Forelimb muscle (tissue), 1 donor: Measurements from ENCODE around the gene SEMA4B. TPM values are rescaled to one million over a fixed set of nuclear protein-coding genes. Genes with fewer than 3 reads are reported as not detected.
"Not testable (repeated sequence)": the region's sequence is repeated elsewhere in the genome, so short reads cannot be mapped to it uniquely, and the experiment has no call there.

Experiments
- DNase-seq: peaks from one replicate; pipeline ENCODE4 v3.0.0-alpha.2; 2013; ENCODE audit warnings: low read depth
- polyA plus RNA-seq: library from polyadenylated mRNA; unstranded; fragments of 120-200 nt; gene quantifications from one replicate; pipeline ENCODE4 v1.2.1, GENCODE V29; 2013; ENCODE audit not compliant: insufficient read length

The SEMA4B gene, protein sequence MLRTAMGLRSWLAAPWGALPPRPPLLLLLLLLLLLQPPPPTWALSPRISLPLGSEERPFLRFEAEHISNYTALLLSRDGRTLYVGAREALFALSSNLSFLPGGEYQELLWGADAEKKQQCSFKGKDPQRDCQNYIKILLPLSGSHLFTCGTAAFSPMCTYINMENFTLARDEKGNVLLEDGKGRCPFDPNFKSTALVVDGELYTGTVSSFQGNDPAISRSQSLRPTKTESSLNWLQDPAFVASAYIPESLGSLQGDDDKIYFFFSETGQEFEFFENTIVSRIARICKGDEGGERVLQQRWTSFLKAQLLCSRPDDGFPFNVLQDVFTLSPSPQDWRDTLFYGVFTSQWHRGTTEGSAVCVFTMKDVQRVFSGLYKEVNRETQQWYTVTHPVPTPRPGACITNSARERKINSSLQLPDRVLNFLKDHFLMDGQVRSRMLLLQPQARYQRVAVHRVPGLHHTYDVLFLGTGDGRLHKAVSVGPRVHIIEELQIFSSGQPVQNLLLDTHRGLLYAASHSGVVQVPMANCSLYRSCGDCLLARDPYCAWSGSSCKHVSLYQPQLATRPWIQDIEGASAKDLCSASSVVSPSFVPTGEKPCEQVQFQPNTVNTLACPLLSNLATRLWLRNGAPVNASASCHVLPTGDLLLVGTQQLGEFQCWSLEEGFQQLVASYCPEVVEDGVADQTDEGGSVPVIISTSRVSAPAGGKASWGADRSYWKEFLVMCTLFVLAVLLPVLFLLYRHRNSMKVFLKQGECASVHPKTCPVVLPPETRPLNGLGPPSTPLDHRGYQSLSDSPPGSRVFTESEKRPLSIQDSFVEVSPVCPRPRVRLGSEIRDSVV
- polyA plus RNA-seq = 7.4 TPM

- no peak for DNase-seq
Measured at GRCh38 chr15:90201130-90201943, at the start of gene SEMA4B. Gene SEMA4B, plus strand, starts transcription at chr15:90201330. Its CDS starts 249 bp downstream, at chr15:90201579.

GRCh38 chr15:90151989-90152645, 49.0 kb upstream of the SEMA4B start:
- no peak for DNase-seq

DNA sequence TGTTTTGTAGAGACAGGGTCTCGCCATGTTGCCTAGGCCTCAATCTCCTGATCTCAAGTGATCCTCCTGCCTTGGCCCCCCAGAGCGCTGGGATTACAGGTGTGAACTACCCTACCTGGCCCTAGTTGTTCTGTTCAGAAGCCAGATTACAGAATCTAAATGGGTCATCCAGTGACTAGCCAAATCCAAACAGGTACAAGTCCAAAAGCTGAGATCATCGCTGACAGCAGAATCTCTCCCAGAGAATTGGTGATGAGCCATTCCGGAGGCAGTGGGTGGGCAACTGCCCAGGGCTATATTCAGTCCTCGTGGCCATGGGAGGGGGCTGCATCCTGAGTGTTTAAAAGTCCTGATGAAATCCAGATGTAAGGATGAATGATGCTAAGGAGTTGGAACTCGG, 47.5 kb upstream of the SEMA4B start:
- no peak for DNase-seq

- no peak for DNase-seq
Measured at GRCh38 chr15:90154246-90154645, 46.9 kb upstream of the SEMA4B start.

DNA sequence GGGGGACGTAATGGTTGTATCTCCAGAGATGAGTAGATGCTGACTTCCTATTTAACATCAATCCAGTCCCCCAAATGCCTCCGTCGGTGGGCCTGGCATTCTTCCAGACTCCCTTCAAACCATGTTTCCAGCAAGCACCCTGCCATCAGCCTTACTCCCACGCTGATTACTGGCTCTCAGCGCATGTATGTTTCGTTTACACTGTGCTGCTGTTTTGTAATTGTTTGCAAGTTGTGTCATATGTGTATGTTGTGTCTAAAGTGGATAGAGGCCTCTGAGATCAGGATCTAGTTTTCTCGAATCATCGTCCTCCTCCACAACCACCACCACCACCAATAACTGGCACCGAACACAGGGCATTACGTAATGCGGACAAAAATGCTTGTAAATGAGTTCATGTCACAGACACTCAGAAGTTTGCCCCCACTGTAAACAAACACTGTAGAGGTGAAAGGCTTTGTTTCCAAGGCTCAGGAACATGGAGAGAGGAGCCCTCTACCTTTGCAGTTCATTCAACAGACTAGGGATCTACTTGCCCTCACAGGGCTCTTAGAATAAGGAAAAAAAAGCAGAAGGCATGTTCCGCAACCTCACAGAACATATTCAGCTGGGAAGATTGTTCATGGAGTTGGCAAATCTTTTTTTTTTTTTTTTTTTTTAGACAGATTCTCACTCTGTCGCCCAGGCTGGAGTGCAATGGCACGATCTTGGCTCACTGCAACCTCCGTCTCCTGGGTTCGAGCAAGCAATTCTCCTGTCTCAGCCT, 46.1 kb upstream of the SEMA4B start:
- DNase-seq = no peak

- DNase-seq = no peak
Measured at GRCh38 chr15:90159213-90159612, 41.9 kb upstream of the SEMA4B start.

DNA sequence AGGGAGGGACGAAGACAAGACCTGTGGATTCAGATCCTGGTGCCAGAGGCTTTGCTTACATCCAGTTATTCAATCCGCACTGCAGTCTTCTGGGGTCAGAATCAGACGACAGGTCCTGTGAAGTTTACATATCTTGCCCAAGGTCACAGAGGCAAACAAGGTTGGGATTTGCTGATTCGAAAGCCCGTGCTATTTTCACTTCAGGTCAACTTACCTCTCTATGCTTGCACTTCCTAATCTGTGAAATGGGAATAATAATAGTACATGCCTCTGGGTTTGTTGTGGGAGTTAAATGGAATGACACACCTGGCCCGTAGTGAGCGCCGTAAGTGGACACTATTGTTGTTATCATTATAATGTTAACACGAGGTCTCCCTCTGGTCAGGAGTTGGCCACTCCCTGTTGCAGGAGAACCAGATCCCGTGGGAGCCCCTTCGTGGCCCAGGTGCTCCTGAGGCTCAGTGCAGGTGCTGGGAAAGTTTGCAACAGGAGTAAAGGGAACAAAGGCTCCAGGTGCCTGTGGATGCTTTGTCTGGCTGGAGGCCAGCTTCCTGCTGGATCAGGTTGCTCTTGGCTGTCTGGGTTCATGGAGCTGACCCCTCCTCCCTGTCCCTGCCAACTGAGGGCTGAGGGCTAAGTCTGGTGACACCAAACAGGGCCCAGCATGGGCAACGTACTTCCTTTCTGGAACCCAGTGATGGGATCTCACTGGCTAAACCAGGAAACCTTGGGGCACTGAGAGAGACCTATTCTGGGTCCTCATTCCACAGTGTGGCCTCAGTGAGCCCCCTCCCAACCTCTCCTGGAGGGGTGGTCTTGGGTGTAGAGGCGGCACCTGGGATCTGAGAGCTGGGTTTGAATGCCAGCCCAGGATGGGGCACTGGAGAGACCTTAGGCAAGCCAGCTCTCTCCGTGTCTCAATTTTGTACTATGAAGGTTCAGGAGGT, 40.1 kb upstream of the SEMA4B start:
- DNase-seq = no peak

DNA sequence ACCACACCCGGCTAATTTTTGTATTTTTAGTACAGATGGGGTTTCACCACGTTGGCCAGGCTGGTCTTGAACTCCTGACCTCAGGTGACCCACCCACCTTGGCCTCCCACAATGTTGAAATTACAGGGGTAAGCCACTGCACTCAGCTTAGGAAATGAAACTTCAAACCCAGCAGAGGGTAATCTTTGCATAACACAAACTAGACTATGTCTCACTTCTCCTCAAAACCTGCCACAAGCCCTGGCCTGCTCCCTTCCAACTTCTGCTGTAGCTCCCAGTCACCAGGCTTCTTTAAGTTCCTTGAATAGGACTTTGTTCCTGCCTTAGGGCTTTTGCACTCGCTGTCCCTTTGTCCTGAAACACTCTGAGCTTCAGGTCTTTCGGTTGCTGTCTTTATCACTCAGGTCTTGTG, 39.2 kb upstream of the SEMA4B start:
- no peak for DNase-seq

DNA sequence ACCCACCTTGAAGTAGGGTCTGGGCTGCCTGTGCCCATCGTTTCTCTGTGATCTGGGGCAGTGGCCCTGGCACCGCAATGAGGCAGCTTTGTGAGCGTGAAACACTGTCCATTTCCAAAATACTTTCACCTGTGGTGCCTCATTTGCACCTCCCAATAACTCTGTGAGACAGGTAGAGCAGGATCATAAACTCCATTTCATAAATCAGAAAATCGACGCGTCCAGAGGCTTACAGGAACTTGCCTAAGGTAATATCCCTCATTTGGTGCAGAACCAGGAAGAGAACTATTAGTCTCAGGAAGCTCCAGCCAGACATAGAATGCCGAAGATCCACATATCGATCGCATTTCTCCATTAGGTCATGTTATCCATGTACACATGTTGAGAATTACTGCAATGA, 38.2 kb upstream of the SEMA4B start:
- DNase-seq = no peak

DNA sequence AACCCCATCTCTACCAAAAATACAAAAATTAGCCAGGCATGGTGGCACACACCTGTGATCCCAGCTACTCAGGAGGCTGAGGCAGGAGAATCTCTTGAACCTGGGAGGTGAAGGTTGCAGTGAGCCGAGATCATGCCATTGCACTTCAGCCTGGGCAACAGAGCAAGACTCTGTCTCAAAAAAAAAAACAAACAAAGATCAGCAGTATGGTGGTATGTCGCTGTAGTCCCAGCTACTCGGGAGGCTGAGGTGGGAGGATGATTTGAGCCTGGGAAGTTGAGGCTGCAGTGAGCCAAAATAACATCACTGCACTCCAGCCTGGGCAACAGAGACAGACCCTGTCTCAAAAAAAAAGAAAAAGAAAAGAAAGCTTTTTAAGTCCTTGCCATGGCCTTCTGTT, 36.9 kb upstream of the SEMA4B start:
- not testable (repeated sequence) for DNase-seq

DNA sequence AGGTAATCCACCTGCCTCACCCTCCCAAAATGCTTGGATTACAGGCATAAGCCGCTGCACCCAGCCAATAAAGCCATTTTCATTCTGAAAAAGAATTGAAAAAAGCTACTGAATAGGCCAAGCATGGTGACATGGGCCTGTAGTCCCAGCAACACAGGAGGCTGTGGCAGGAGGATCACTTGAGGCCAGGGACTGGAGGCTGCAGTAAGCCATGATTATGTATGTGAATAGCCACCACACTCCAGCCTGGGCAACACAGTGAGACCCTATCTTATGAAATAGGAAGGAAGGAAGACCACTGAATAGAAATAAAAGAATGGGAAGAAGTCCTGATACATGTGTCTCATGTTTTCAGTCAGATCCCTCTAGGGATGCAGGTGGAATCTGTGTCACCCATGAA, 36.0 kb upstream of the SEMA4B start:
- no peak for DNase-seq

- no peak for DNase-seq
Measured at GRCh38 chr15:90165659-90166489, 35.3 kb upstream of the SEMA4B start.

DNA sequence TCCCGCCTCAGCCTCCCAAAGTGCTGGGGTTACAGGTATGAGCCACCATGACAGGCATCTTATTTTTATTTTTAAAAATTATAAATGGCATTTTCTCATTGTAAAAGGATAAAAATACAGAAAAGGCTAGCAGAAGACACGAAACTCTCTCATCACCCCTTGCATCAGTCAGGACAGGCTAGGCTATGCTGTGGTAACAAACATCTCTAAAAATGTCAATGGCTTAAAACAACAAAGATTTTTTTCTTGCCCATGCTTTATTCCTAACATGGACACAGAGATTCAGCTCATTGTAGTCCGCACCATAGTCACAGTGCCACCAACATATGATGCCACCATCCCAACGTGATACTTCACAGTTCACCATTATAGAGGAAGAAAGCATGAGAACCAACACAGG, 34.0 kb upstream of the SEMA4B start:
- DNase-seq = no peak

DNA sequence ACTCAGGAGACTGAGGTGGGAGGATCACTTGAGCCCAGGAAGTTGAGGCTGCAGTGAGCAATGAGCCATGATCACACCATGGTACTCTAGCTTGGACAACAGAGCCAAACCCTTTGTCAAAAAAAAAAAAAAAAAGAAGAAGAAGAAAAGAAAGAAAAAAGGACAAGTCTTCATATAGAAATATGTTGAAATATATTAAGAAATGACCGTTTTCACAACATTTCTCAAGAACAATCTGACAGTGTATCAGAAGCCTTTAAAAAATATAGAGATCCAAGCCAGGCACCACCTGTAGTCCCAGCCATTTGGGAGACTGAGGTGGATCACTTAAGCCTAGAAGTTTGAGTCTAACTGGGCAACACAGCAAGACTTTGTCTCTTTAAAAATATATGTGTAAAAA, 29.5 kb upstream of the SEMA4B start:
- no peak for DNase-seq

GRCh38 chr15:90173372-90173771, 27.8 kb upstream of the SEMA4B start:
- no peak for DNase-seq

- DNase-seq = no peak
Measured at GRCh38 chr15:90174140-90174875, 26.8 kb upstream of the SEMA4B start.

DNA sequence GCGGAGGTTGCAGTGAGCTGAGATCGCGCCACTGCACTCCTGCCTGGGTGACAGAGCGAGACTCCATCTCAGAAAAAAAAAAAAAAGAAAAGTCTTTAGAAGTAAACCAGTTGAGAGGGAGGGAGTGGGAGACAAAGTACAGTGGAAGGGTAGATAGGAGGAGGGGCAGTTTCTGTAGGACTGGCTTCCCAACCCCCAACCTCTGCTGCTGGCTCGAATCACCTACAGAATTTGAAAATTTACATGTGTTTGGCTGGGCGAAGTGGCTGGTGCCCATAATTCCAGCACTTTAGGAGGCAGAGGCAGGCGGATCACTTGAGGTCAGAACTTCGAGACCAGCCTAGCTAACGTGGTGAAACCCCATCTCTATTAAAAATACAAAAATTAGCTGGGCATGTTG, 24.1 kb upstream of the SEMA4B start:
- no peak for DNase-seq
